ENCODE data around the gene RIBC1.
"Not testable (repeated sequence)": the region's sequence is repeated elsewhere in the genome, so short reads cannot be mapped to it uniquely, and the experiment has no call there.

Gene RIBC1

GRCh38 chrX:53422861-53423306, at the start of gene RIBC1:
RIBC1 (plus strand) TSS chrX:53422873; CDS start chrX:53426277, 3,404 bp downstream.
- DNase-seq: peak; percentile 85

GRCh38 chrX:53373307-53373706, 49.4 kb upstream of the RIBC1 start:
- DNase-seq: no peak

GRCh38 chrX:53374222-53374820, 48.4 kb upstream of the RIBC1 start:
- DNase-seq: no peak

- no peak for DNase-seq
These were observed 47.8 kb upstream of the RIBC1 start for GRCh38 chrX:53374923-53375322.

- no peak for DNase-seq
These were observed 45.8 kb upstream of the RIBC1 start for GRCh38 chrX:53376888-53377287.

- no peak for DNase-seq
These were observed 45.2 kb upstream of the RIBC1 start for GRCh38 chrX:53377464-53377863.

GRCh38 chrX:53379008-53379710, 43.5 kb upstream of the RIBC1 start:
- DNase-seq: no peak

- no peak for DNase-seq
These were observed 42.9 kb upstream of the RIBC1 start for GRCh38 chrX:53379747-53380146.

- no peak for DNase-seq
These were observed 39.1 kb upstream of the RIBC1 start for GRCh38 chrX:53383376-53384076.

GRCh38 chrX:53395605-53396298, 26.9 kb upstream of the RIBC1 start:
- no peak for DNase-seq

GRCh38 chrX:53398216-53398615, 24.5 kb upstream of the RIBC1 start:
- DNase-seq: no peak

GRCh38 chrX:53403535-53403934, 19.1 kb upstream of the RIBC1 start:
- no peak for DNase-seq

- no peak for DNase-seq
These were observed 10.2 kb upstream of the RIBC1 start for GRCh38 chrX:53412446-53412845.

GRCh38 chrX:53420351-53420750, 2.3 kb upstream of the RIBC1 start:
- DNase-seq: not testable (repeated sequence)

GRCh38 chrX:53421125-53421524, 1.5 kb upstream of the RIBC1 start:
- DNase-seq: no peak

GRCh38 chrX:53421772-53422085, 944 bp upstream of the RIBC1 start:
- DNase-seq: no peak

GRCh38 chrX:53422086-53422860, 400 bp upstream of the RIBC1 start, which contains the start of gene SMC1A:
SMC1A (minus strand) TSS chrX:53422654; CDS start chrX:53422600, 54 bp downstream.
- DNase-seq: peak; percentile 99

- no peak for DNase-seq
These were observed 7.1 kb downstream of the RIBC1 start for GRCh38 chrX:53429755-53430154.

- DNase-seq: no peak
These were observed 7.6 kb downstream of the RIBC1 start for GRCh38 chrX:53430231-53430630.

GRCh38 chrX:53433651-53434639, 11.3 kb downstream of the RIBC1 start, which contains the start of gene HSD17B10:
HSD17B10 (minus strand) TSS chrX:53434370; CDS start chrX:53434345, 25 bp downstream.
- DNase-seq: peak; percentile 93

- DNase-seq: peak; percentile 41
These were observed 13.3 kb downstream of the RIBC1 start for GRCh38 chrX:53435997-53436396.
